GM19238 (cell line): ENCODE data around the gene TXNRD3.

Experiments used
- DNase-seq: peaks from one replicate; pipeline ENCODE4 v3.0.0; 2011; ENCODE audit warnings: low spot score; ENCODE audit not compliant: insufficient read length

TXNRD3 gene

DNA sequence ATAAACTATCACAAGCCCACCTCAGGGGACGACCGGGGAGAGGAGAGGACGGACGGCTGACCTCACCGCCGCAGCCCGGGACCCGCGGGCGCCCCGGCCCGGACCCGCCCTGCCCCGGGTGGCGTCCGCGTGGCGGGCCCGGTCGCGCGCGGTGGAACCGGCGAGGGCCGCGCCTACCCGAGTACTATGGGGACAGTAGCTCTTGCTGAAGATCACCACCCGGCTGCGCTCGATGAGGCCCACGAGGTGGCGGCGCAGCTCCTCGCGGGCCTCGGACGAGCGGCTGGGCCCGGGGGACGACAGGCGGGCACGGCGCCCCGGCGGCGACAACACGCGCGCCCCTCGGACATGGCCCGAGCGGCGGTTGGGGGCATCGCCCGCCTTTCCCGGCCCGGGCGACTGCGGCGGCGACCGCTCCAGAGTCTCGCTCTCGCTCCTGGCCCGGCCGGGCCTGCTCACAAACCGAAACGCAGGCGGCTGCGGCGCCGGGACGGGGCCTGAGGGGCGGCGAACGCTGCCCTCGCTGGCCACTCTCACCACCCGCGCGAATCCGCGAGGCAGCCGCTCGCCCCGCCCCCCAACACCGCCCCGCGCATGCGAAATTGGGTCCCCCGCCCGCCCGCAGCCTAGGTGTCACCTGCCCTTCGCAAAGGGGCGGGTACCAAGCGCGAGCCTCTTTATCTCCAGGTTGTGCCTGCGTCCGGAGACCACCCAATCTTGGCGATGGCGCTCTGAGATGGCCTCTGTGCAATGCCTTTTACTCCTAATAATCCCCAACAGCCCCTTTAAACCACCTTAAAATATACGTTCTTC lies at the start of gene TXNRD3:
Gene TXNRD3 (minus strand): TSS at position 554 of the 813 bp plus-strand sequence.
- peak; percentile 16 for DNase-seq

GRCh38 chr3:126703512-126704493 lies 48.9 kb upstream of the TXNRD3 start, which contains the start of gene CHCHD6:
TSS of gene CHCHD6 (plus strand) at chr3:126704240. CDS start at chr3:126704313, 73 bp downstream.
- DNase-seq: peak; percentile 95

DNA sequence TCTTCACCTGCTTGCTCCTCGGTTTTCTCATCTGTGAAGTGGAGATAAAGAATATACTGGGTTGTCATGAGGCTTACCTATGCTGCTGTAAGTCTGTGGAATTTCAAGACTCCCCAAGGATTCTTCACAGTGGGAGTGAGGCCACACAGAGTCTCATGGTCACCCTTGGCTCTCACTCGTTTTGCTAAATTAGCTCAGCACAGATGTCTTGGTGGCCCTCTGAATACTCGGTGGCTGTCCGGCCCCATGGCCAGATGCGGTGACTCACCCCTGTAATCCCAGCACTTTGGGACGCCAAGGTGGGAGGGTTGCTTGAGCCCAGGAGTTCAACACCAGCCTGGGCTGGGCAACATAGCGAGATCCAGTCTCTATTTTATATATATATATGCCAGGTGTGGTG lies 44.1 kb upstream of the TXNRD3 start:
- no peak for DNase-seq

DNA sequence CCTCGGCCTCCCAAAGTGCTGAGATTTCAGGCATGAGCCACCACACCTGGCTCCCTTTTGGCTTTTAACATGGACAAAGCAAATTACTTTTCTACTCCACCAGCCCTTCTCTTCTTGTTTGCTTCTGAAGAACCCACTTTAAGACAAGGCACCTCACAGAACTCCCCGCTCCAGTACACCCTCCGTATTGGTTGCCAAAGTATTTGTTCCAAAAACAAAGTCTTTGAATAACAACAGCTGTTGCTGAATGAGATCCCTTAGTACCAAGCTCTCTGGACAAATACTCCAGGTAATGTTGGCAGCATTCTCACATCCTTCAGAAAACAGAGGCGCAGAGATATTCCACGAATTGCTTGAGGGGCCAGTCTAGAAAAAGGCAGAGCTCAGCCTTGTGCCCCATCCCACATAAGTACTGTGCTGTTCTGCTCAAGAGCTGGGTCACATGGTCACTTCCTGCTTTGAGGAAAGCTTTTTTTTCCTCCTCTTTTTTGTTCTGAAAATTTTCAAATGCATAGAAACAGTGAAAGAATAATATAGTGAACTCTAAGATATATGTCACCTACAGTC lies 41.9 kb upstream of the TXNRD3 start:
- DNase-seq: no peak

DNA sequence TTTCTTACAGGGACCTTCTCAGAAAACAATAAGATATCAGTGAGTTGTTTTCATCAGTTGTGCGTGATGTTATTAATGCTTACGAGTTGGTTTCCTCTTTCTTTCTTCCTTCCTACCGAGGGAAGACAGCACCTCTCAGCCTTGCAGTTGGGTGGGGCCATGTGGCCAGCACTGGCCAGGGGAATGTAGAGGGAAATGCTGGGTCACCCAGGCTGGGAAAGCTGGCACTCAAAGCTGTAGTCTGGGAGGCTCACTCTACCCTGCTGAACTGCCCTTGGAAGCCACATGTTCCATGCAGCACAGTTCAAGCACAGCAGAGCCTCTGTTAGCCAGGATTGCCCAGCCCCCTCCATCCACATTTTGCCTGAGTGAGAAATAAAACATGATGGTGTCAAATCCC lies 39.0 kb upstream of the TXNRD3 start:
- no peak for DNase-seq

GRCh38 chr3:126692858-126693257 lies 37.9 kb upstream of the TXNRD3 start:
- no peak for DNase-seq

- no peak for DNase-seq
Observed at GRCh38 chr3:126691765-126692164, 36.8 kb upstream of the TXNRD3 start.

DNA sequence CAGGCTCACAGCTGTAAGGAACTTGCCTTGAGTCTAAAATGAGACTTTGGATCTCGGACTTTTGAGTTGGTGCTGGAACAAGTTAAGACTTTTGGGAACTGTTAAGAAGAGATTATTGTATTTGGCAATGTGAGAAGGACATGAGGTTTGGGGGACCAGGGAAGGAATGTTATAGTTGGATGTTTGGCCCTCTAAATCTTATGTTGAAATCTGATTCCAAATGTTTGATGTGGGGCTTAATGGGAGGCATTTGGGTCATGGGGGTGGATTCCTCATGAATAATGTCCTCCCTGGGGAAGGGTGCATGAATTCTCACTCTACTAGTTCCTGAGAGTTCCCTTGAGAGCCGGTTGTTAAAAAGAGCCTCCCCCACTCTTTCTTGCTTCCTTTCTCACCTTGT lies 30.6 kb upstream of the TXNRD3 start:
- no peak for DNase-seq

DNA sequence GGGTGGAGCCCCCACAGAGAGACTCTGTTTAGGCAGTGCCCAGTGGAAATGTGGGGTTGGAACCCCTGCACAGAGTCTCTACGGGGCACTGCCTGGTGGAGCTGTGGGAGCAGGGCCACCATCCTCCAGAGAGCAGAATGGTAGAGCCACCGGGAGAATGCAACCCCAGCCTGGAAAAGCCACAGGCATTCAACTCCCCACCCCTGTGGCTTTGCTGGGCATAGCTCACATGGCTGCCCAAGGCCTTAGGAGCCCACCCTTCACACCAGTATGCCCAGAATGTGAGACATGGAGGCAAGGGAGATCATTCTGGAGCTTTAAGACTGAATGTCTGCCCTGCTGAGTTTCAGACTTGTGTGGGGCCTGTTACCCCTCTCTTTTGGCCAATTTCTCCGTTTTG lies 30.1 kb upstream of the TXNRD3 start:
- DNase-seq: no peak

GRCh38 chr3:126684218-126684751 lies 29.4 kb upstream of the TXNRD3 start:
- no peak for DNase-seq

- no peak for DNase-seq
Observed at GRCh38 chr3:126683069-126683468, 28.1 kb upstream of the TXNRD3 start.

- DNase-seq: no peak
Observed at GRCh38 chr3:126682009-126682408, 27.1 kb upstream of the TXNRD3 start.

GRCh38 chr3:126680667-126681055 lies 25.7 kb upstream of the TXNRD3 start:
- no peak for DNase-seq

GRCh38 chr3:126679831-126680666 lies 25.1 kb upstream of the TXNRD3 start:
- DNase-seq: no peak

DNA sequence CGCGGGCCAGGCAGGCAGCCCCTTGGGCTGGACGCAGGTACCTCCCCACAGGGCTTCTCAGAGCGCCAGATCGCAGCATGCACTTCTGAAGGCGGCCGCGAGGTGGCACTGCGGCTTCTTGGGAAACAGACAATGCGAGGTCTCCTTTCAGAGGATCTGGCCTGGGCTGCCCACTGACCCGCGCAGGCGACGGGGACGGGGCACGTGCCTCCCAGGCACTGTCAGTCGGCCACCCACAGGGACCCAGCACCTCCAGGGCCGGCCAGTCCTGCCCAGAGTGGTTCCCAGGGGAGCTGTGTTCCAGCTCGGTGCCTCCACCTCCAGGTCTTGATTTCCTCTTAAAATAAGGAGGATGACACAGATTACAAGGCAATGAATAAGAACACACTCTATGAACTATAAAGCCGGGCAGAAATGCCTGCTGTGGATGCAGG lies 24.4 kb upstream of the TXNRD3 start:
- DNase-seq: peak; percentile 69

GRCh38 chr3:126678693-126679317 lies 23.9 kb upstream of the TXNRD3 start:
- DNase-seq: no peak

- DNase-seq: no peak
Observed at GRCh38 chr3:126677862-126678503, 23.1 kb upstream of the TXNRD3 start.

DNA sequence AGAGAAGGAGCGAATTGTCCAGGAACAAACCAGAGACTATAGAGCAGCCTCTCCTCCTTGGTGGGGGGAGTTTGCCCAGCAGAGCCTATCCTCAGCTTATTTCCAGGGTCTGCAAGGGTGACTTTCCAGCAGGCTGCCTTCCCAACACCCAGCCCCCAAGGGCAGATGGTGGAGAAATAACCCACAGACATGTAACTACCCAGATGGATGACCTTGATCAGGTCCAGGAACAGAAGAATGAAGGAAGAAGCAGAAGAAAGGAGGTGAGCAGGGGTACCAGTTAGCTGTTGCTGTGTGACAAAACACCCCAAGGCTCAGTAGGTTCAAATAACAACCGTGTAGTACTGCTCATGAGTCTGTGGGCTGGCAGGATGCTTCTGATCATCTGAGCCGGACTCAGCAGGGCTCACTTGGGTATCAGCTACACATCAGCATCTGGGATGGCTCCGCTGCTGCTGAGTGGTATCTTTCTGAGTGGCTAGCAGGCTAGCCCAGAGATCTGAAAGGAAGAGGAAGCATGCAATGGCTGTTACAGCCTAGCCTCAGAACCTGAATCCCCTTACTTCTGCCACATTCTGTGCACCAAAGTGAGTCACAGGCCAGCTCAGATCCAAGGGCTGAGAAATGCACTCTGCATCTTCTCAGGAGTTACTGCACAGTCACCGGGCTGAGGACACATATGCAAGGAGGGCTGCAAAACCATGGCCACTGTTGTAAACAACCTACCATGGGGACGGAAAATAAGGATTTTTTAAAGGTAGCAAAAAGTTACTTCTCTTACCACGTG lies 22.2 kb upstream of the TXNRD3 start:
- no peak for DNase-seq

DNA sequence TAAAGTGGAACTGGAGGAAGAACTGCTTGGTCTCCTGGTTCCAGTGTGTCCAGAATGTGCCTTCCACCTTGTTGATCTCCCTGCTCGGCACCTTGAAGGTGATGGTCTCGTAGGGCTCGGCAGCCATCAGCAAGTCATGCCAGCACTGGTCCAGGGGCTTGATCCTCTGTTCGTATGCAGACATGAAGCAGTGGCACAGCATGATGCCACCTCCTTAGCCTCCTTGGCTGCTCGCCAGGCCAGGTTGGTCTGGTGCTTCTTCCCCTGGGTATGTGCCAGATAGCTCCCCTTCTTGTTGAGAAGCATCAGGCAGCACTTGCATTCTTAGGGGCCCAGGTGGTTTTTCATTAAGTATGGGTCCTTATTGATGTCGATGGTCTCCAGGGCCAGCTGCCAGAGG lies 17.8 kb upstream of the TXNRD3 start:
- DNase-seq: no peak
